ENCODE results near the gene TSC22D2. TPM values are rescaled to one million over a fixed set of nuclear protein-coding genes. Genes with fewer than 3 reads are reported as not detected.

Gene TSC22D2
- total and polyA plus RNA-seq, 2 donors from 2014 or later = 13.4 to 25.3 TPM

- H3K4me3 ChIP-seq (ENCODE audit: low read length in 3 of 3) = no peak overlapping the region
- DNase-seq = no peak
- no peaks in the 10 kb centered on the region for H3K9me3 ChIP-seq (ENCODE audit: control insufficient read depth in 2 of 3, insufficient read depth in 1 of 3, low read length in 3 of 3)
- no peak overlapping the region for H3K27ac ChIP-seq (ENCODE audit: low read depth in 2 of 2, low read length in 2 of 2)
- H3K9ac ChIP-seq (ENCODE audit: low read length in 3 of 3) = no peak overlapping the region
- H3K27me3 ChIP-seq (ENCODE audit: control insufficient read depth, insufficient read depth, low read length) = no peaks in the 10 kb centered on the region
- no peaks in the 10 kb centered on the region for H3K36me3 ChIP-seq (ENCODE audit: control insufficient read depth in 2 of 3, insufficient read depth in 3 of 3, low read length in 3 of 3)
- TF ChIP-seq CTCF (IDR thresholded peaks at IDR 0.05; ENCODE audit: borderline replicate concordance, extremely low read depth, insufficient read depth) = no peak
- FAIRE-seq = no peak
- intact Hi-C loops (cut with DNase I) = no loop called here
- peaks cover 0 to 6% (median 3%) of the 10 kb centered on the region in 3 donors for H3K4me1 ChIP-seq (ENCODE audit: control insufficient read depth in 2 of 3, insufficient read depth in 2 of 3, low read depth in 1 of 3, low read length in 3 of 3)
Measured at GRCh38 chr3:150446470-150446977, 38.4 kb downstream of the TSC22D2 start.

- Histone ChIP-seq H3K4me1 (ENCODE audit: control insufficient read depth in 2 of 3, insufficient read depth in 2 of 3, low read depth in 1 of 3, low read length in 3 of 3) (peaks cover 0 to 6% (median 0%) of the 10 kb centered on the region in 3 donors), H3K4me3 (ENCODE audit: low read length in 3 of 3) (no peak overlapping the region), H3K27me3 (ENCODE audit: control insufficient read depth, insufficient read depth, low read length) (no peaks in the 10 kb centered on the region), H3K36me3 (ENCODE audit: control insufficient read depth in 2 of 3, insufficient read depth in 3 of 3, low read length in 3 of 3) (no peaks in the 10 kb centered on the region), H3K9me3 (ENCODE audit: control insufficient read depth in 2 of 3, insufficient read depth in 1 of 3, low read length in 3 of 3) (no peaks in the 10 kb centered on the region), H3K9ac (ENCODE audit: low read length in 3 of 3) (no peak overlapping the region), H3K27ac (ENCODE audit: low read depth in 2 of 2, low read length in 2 of 2) (no peak overlapping the region)
- TF ChIP-seq CTCF (IDR thresholded peaks at IDR 0.05; ENCODE audit: borderline replicate concordance, extremely low read depth, insufficient read depth) = no peak
- FAIRE-seq (no peak), DNase-seq (no peak)
- intact Hi-C loops (cut with DNase I) = no loop called here
Measured at GRCh38 chr3:150447084-150447483, 39.0 kb downstream of the TSC22D2 start.

- no peak overlapping the region for H3K9ac ChIP-seq (ENCODE audit: low read length in 3 of 3)
- TF ChIP-seq CTCF (IDR thresholded peaks at IDR 0.05; ENCODE audit: borderline replicate concordance, extremely low read depth, insufficient read depth) = no peak
- H3K4me3 ChIP-seq (ENCODE audit: low read length in 3 of 3) = no peak overlapping the region
- peaks cover 0 to 6% (median 0%) of the 10 kb centered on the region in 3 donors for H3K4me1 ChIP-seq (ENCODE audit: control insufficient read depth in 2 of 3, insufficient read depth in 2 of 3, low read depth in 1 of 3, low read length in 3 of 3)
- FAIRE-seq (no peak), DNase-seq (no peak)
- H3K9me3 ChIP-seq (ENCODE audit: control insufficient read depth in 2 of 3, insufficient read depth in 1 of 3, low read length in 3 of 3) = no peaks in the 10 kb centered on the region
- H3K36me3 ChIP-seq (ENCODE audit: control insufficient read depth in 2 of 3, insufficient read depth in 3 of 3, low read length in 3 of 3) = no peaks in the 10 kb centered on the region
- intact Hi-C loops (cut with DNase I) = no loop called here
- no peak overlapping the region for H3K27ac ChIP-seq (ENCODE audit: low read depth in 2 of 2, low read length in 2 of 2)
- no peaks in the 10 kb centered on the region for H3K27me3 ChIP-seq (ENCODE audit: control insufficient read depth, insufficient read depth, low read length)
Measured at GRCh38 chr3:150447631-150448465, 39.8 kb downstream of the TSC22D2 start.
